GM11168 (cell line): ENCODE data around the gene GIPC2.

Experiments used
- in situ Hi-C: fragments of 300-500 bp; cut with MboI; formaldehyde crosslinking; loops from one replicate; pipeline ENCODE4 v1.12.0; 2022; ENCODE audit warnings: low sequenced_read_pairs; ENCODE audit not compliant: unreplicated experiment

The GIPC2 gene

DNA sequence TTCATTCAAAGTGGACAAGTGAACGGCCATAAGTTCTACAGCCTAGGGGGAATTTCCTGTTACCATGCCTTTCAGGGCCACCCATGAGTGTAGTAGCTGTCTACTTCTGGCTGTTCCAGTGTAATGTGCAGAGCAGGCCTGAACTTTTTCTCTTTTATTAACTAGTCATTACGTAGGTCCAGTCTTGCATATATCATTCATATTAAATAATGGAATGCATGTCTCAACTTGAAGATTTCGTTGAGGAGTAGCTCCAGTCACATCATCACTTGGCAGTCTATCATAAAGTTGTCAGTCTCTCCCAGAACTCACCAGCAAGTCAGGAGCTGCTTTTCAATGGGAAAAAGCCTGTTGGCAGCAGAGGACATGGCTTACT lies 12.0 kb upstream of the GIPC2 start:
- in situ Hi-C loops = no loop called here

GRCh38 chr1:78035121-78035520 lies 10.6 kb upstream of the GIPC2 start:
- in situ Hi-C loops = no loop called here

DNA sequence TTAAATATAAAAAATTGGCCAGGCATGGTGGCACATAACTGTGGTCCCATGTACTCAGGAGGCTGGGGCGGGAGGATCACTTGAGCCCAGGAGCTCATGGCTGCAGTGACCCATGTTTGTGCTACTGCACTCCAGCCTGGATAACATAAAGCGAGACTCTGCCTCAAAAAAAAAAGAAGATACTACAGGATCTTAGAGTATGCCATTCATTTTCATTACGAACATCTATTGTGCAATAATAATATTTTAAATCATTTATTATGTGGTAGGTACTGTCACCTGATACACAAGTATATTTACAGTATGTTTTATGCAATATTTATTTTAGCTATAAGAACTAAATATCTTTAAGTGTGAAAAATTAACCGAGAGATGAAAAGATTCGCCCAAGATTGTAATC lies 9.3 kb upstream of the GIPC2 start:
- in situ Hi-C loops = no loop called here

DNA sequence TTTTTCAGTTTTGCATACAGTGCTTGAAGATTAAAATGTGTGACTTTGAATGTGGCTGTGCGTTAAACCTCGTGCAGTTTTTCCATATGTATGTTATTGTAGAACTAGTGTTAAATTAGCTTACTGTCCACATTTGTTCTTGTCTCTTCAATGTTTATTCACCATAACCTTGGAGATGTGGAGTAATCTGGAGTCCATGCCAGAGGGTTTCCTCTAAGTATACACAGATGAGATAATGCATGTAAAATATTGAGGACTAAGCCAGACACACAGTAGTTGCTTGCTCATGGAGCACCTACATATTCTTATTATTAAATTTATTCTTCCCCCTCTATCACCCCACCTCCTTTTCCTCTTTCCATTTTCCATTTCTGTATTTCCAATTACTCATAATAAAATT lies 7.7 kb upstream of the GIPC2 start:
- in situ Hi-C loops = no loop called here

DNA sequence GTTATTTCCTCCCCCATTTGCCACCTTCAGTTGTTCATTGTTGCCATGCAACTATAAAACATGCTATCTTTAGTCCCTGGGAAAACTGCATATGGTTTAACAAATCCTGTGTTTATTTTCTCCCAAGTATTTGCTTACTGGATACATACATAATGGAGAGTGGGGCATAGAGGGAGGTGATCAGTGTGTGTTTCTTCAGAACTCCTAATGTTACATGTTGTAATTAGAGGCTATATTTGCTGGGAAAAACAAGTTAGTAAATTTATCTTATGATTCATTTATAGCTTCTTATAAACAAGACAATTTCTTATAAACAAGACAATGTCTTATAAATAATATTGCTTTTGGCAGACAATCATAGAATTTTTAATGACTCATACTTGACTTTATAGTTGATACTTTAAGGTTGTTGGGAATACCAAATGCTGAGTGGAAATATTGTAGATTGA lies 7.3 kb upstream of the GIPC2 start:
- in situ Hi-C loops = no loop called here

DNA sequence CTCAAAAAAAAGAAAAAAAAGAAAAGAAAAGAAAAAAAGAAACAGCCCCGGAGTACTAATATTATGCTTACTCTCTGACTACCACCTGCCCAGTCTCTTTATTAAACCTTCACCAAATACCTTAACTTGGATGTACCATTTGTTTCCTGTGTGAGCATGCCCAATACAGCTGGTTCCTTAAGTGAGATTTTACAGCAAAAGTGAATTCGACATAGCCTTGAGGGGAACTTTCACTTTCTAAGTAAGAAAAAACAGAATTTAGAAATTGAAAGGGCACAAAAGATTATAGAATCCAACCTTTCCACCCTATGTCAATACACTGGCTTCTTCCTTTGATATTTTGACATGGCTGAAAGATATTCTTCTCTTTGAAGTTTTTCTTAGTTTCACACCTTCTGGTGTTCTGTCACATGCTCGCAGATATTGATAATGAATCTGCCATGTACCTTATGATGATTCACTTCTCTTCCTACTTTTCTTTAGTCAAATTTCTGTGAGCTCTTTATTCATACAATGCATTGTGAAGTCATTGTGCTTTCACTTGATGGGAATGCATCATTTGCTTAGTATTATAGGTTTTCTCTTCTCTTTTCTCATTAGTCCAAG lies 5.2 kb upstream of the GIPC2 start:
- in situ Hi-C loops = no loop called here

- in situ Hi-C loops = no loop called here
Observed at GRCh38 chr1:78043436-78043835, 2.3 kb upstream of the GIPC2 start.

- in situ Hi-C loops = no loop called here
Observed at GRCh38 chr1:78044796-78045562, 787 bp upstream of the GIPC2 start.

DNA sequence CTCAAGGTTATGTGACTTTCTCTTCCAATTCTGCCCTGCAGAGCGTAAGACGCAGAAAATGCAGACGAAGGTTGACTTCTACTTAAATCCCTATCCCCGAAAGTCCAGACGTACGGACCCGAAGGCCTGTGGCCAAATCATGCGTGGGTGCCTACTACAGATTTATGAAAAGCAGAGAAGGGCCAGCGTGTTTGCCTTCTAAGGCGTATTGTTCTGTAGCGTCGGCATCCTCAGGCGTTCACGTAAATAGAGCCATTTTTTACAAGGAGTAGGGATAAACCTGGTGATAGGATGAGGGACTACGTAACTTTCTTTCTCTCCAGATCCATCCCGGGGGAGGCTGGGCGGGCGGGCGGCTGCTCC lies 222 bp upstream of the GIPC2 start:
- in situ Hi-C loops = no loop called here

DNA sequence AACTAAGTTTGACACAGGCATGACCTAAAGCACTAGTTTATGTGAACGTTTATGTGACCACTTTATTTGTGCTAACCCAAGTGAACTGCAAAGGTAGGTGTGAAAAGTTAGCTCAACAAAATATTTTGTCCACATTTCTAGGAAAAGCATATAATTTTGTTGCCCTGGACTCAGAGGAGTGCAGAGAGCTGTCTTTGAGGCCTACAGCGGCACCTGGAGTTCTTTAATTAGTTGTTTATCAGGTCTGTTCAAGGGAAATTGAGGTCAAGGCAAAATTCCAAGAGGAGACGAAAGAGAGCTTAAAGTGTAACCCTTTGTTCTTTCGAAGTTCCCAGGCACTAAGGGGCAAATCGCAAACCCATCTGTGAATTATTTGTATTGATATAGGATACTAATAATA lies 1.3 kb downstream of the GIPC2 start:
- in situ Hi-C loops = no loop called here

- in situ Hi-C loops = no loop called here
Observed at GRCh38 chr1:78047631-78048030, 1.9 kb downstream of the GIPC2 start.

- in situ Hi-C loops = no loop called here
Observed at GRCh38 chr1:78048446-78048845, 2.7 kb downstream of the GIPC2 start.

GRCh38 chr1:78049396-78049795 lies 3.6 kb downstream of the GIPC2 start:
- in situ Hi-C loops = no loop called here

DNA sequence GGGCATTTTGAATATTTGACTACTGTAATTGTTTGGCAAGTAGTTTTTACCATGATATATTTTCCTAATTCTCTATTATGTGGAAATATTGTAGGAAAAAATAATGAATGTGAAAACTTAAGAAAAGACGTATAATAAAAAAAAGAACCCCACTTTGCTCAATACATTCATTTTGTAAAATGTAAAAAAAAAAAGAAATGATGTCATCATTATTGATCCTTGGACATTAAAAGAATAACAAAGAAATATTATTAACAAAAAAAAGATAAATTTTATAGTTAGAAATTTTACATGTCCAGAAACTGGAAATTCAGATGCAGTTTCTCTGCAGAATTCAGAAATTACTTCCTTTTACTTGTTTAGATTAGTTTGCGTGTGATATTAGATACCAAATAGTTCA lies 5.2 kb downstream of the GIPC2 start:
- in situ Hi-C loops = no loop called here

DNA sequence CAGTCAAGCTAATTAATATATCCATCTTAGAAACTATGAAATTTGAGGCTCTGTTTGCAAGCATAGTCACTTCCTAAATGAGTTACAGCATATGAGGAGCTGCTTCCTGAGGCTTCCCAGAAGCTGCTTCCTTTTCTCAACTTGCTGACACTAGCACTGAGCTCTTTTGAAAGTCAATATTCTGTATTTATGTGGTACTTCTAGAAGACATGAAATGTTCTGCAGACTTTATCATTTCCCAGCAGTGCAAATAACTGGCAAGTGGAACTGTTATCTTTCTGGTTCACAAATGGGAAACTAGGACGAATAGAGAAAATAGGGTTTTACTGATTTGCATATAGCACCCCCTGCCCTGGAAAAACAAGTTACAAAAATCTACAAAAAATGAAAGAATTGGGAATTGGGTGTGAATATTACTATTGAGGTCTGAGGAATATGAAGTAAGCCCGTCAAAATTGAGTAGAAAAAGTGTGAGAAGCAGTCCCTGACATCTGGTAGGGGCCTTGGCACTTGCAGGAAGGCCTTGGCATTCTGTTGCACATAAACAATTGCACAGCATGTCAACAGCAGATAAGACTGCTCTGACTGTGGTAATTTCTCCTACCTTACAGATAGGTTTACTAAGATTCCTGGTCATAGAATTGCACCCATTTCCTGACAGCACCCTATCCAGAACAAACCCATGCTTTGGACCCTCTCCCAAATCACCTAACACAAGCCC lies 7.1 kb downstream of the GIPC2 start:
- in situ Hi-C loops = no loop called here

DNA sequence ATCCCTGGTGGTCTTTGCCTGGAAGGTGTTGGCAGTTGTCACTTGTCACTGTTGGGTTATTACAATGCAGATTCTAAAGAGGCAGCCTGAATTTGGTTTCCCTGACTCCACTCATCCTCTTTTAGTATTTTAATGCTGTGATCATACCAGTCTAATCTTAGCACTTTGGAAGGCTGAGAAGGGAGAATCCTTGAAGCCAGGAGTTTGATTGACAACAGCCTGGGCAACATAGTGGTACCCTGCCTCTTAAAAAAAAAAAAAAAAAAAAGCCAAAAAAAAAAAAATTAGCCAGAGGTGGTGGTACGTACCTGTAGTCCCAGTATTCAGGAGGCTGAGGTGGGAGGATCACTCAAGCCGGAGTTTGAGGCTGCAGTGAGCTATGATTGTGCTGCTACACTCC lies 7.7 kb downstream of the GIPC2 start:
- in situ Hi-C loops = no loop called here

DNA sequence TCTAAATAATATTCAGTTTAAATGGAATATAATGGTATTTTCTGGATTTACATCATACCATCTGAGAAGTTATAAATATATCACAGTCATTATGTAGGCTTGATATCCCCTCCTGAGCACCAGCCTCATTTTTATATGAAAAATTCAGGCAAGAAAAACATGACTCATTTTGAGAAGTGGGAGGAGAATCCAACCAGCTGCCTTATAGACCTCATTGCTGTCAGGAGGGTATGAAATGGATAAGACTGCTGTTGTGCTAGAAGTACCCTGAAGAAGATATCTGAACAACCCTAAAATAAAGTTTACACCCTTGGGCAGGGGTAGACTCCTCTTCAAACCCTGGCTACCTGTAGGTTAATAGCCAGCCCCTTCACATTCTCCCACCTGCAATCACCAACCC lies 8.8 kb downstream of the GIPC2 start:
- in situ Hi-C loops = no loop called here

DNA sequence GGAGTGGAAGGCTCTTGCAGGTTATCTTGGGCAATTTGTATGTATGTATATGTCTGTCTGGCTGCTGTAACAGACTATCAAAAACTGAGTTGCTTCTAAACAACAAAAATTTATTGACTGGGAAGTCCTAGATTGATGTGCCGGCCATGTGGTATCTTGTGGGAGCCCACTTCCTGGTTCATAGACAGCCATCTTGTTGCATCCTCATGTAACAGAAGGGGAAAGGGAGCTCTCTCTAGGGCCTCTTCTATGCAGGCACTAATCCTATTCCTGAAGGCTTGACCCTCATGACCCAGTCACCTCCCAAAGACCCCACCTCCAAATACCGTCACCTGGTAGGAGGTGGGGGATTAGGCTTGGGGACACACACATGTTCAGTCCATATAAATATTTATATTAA lies 9.2 kb downstream of the GIPC2 start:
- in situ Hi-C loops = no loop called here

GRCh38 chr1:78055565-78056132 lies 9.9 kb downstream of the GIPC2 start:
- in situ Hi-C loops = no loop called here

- in situ Hi-C loops = no loop called here
Observed at GRCh38 chr1:78058670-78059069, 12.9 kb downstream of the GIPC2 start.

GRCh38 chr1:78060857-78061563 lies 15.2 kb downstream of the GIPC2 start:
- in situ Hi-C loops = no loop called here
